ENCODE measurements around the gene DOCK4. TPM values are rescaled to one million over a fixed set of nuclear protein-coding genes. Genes with fewer than 3 reads are reported as not detected.

Gene DOCK4
- total RNA-seq, 3 donors from 2014 or later: 31.7 to 43.3 (median 41.9) TPM

GRCh38 chr7:112171673-112172072 lies 34.5 kb downstream of the DOCK4 start:
- H3K9me3 ChIP-seq: no peaks in the 10 kb centered on the region
- H3K4me1 ChIP-seq: no peaks in the 10 kb centered on the region
- no peak for TF ChIP-seq POLR2A (IDR thresholded peaks at IDR 0.05)
- no peak for TF ChIP-seq CTCF (IDR thresholded peaks at IDR 0.05)
- H3K4me3 ChIP-seq: no peak overlapping the region
- intact Hi-C loops (cut with DNase I; ENCODE audit: low total_unique reads): no loop called here
- no peak for DNase-seq (ENCODE audit: low spot score in 2 of 2)
- no peaks in the 10 kb centered on the region for H3K36me3 ChIP-seq
- no peak overlapping the region for H3K27ac ChIP-seq
- no peaks in the 10 kb centered on the region for H3K27me3 ChIP-seq

DNA sequence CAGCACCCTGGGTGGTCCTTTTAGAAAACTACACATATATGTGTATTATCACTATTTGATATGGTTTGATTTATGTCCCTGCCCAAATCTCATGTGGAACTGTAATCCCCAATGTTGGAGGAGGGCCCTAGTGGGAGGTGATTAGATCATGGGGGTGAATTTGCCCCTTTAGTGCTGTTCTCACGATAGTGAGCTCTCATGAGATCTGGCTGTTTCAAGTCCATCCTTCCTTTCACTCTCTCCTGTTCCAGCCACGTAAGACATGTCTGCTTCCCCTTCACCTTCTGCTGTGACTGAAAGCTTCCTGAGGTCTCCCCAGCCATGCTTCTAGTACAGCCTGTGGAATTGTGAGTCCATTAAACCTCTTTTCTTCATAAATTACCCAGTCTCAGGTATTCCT lies 37.3 kb downstream of the DOCK4 start:
- no peak overlapping the region for H3K27ac ChIP-seq
- TF ChIP-seq POLR2A (IDR thresholded peaks at IDR 0.05) (no peak), CTCF (IDR thresholded peaks at IDR 0.05) (no peak), POLR2AphosphoS5 (IDR thresholded peaks at IDR 0.05) (no peak)
- H3K4me1 ChIP-seq: no peaks in the 10 kb centered on the region

DNA sequence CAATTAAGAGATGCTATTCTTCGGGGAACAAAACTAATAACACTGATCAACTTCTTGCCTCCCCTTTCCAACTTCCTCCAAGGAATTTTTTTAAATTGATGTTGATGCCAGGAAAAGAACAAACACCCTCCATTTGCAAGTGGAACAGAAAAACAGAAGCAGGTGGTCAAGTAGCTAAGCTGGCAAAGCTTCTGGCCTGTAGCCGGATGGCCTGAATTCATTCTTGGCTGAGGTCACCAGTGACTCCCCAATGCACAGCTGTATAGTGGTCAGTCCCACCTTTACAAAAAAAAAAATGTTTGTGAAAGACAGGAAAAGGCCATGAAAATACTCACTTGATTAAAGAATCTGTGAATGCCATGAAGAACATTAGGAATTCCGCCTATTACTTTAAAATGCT lies 39.1 kb downstream of the DOCK4 start:
- TF ChIP-seq POLR2AphosphoS5 (IDR thresholded peaks at IDR 0.05): no peak
- no peak for TF ChIP-seq CTCF (IDR thresholded peaks at IDR 0.05)
- TF ChIP-seq POLR2A (IDR thresholded peaks at IDR 0.05): no peak
- intact Hi-C loops (cut with DNase I; ENCODE audit: low total_unique reads): no loop called here
- no peak overlapping the region for H3K27ac ChIP-seq

More for the DNA sequence above, 37.3 kb downstream of the DOCK4 start:
- H3K36me3 ChIP-seq: no peaks in the 10 kb centered on the region
- H3K4me3 ChIP-seq: no peak overlapping the region
- intact Hi-C loops (cut with DNase I; ENCODE audit: low total_unique reads): no loop called here
- H3K9me3 ChIP-seq: no peaks in the 10 kb centered on the region
- DNase-seq (ENCODE audit: low spot score in 2 of 2): no peak
- no peaks in the 10 kb centered on the region for H3K27me3 ChIP-seq

DNA sequence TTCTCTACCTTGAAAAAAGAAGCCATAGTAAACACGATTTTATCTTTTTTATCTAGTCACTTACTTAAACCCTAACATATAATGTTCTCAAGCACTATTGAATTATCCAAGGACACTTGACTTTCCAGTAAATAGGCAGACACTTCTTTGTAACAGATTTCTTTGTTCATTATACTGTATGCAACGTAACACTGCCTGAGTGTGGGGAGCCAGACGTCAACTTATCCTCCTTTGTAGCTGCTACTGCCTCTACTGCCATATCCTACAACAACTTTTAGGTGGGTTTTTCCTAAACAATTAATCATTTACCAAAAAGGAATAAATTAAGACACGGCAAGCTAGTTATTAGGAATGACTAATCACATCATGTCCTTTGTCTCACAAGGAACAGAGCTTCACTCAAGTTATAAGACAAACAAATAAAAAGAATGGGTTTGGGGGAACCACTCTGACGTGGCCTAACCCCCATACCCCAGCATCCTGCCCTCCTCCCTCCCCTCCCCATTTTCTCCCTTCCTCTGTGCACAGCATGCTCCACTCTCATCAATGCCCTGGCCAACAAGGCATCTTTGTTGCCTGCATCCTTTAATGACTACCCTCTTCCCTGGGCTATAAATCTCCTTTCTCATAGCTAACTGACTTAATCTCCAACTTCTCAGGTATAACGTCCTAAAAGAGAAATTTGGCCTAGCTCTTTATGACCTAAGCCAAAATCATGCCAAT lies 43.3 kb downstream of the DOCK4 start:
- DNase-seq (ENCODE audit: low spot score in 2 of 2): no peak
- peaks cover 0 to 4% of the 10 kb centered on the region in 2 donors for H3K4me1 ChIP-seq
- H3K27ac ChIP-seq: peak overlapping the region; percentile 22 to 23
- TF ChIP-seq POLR2A (IDR thresholded peaks at IDR 0.05) (no peak), CTCF (IDR thresholded peaks at IDR 0.05) (no peak), POLR2AphosphoS5 (IDR thresholded peaks at IDR 0.05) (no peak)
- no peaks in the 10 kb centered on the region for H3K9me3 ChIP-seq
- no peaks in the 10 kb centered on the region for H3K36me3 ChIP-seq
- no peak overlapping the region for H3K4me3 ChIP-seq
- H3K27me3 ChIP-seq: no peaks in the 10 kb centered on the region
- intact Hi-C loops (cut with DNase I; ENCODE audit: low total_unique reads): loop anchor here (1.0 kb wide), 1 partner anchor 15 kb away; no protein-coding TSS in a partner anchor

More for the DNA sequence above, 39.1 kb downstream of the DOCK4 start:
- no peak for DNase-seq (ENCODE audit: low spot score in 2 of 2)
- H3K4me1 ChIP-seq: no peaks in the 10 kb centered on the region
- no peaks in the 10 kb centered on the region for H3K9me3 ChIP-seq
- H3K36me3 ChIP-seq: no peaks in the 10 kb centered on the region
- H3K27me3 ChIP-seq: no peaks in the 10 kb centered on the region
- H3K4me3 ChIP-seq: no peak overlapping the region

DNA sequence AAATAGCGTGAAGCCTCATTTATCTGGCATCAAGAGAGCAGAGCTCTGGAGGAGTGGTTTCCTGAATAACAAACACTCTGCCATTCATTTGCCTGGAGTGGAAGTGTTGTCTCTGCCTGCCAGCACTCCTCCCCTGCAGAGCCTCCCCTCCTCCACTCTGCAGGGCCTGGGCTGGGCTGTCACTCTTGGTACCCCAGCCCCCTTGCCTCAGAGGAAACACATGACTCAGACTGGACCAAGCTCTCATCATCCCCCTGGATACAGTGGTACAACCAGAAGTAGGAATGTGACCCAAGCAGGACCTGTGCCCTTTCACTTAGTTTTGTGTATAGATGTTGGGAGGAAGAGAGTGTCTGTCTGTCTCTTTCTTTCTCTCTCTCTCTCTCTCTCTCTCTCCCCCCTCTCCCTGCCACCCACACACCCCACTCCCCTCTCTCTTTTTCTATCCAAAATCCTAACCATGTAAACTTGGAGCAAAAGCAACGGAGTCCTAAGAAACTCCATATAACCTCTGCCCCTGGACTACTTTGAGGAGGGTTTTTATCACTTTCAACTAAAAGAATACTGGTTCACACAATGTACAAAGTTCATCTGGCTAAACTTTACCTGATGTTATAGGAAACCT lies 43.9 kb downstream of the DOCK4 start:
- DNase-seq (ENCODE audit: low spot score in 2 of 2): no peak
- no peak overlapping the region for H3K4me3 ChIP-seq
- no peaks in the 10 kb centered on the region for H3K27me3 ChIP-seq
- intact Hi-C loops (cut with DNase I; ENCODE audit: low total_unique reads): loop anchor here (1.0 kb wide), 1 partner anchor 14 kb away; no protein-coding TSS in a partner anchor
- H3K36me3 ChIP-seq: no peaks in the 10 kb centered on the region
- H3K27ac ChIP-seq: peak overlapping the region; percentile 21 to 22
- H3K9me3 ChIP-seq: no peaks in the 10 kb centered on the region
- peaks cover 0 to 4% of the 10 kb centered on the region in 2 donors for H3K4me1 ChIP-seq
- TF ChIP-seq POLR2AphosphoS5 (IDR thresholded peaks at IDR 0.05) (no peak), POLR2A (IDR thresholded peaks at IDR 0.05) (no peak), CTCF (IDR thresholded peaks at IDR 0.05) (no peak)
